ENCODE measurements around the gene NKTR.
A peak's percentile ranks its signal among the peaks of the same experiment; 100 is the strongest.

Gene NKTR

GRCh38 chr3:42665050-42665878, 64.8 kb downstream of the NKTR start:
- no peak for TF ChIP-seq CTCF (IDR thresholded peaks at IDR 0.05)
- Histone ChIP-seq H3K27me3 (no peaks in the 10 kb centered on the region), H3K36me3 (peaks cover 0 to 41% (median 9%) of the 10 kb centered on the region in 3 donors), H3K4me3 (no peak overlapping the region), H3K9me3 (no peaks in the 10 kb centered on the region), H3K27ac (peak overlapping the region; percentile 68 to 81), H3K4me1 (peaks cover 0 to 38% (median 26%) of the 10 kb centered on the region in 4 donors)
- intact Hi-C loops (cut with DNase I; ENCODE audit: low total_unique reads) = no loop called here
- peak in 1 of 2 donors; percentile 65 for DNase-seq

DNA sequence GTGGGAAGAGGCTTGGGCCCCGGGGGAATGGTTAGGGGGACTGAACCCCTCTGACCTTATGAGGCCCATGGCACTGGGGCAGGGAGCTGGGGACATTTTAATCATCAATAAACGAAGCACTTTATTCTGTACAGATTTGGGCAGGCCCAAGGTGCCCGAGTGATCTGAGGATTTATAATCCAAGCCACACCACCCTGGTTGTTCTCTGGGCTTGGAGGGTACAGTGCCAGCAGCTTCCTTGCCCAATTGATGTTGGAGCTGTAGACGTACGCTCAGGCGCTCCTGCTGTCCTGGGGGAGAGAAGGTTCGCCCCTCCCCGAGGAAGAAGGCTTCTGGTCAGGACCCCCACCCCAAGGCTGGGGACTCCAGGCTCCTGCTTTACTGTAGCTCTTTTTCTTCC, 65.5 kb downstream of the NKTR start:
- Histone ChIP-seq H3K4me1 (peaks cover 0 to 34% (median 25%) of the 10 kb centered on the region in 4 donors), H3K9me3 (no peaks in the 10 kb centered on the region), H3K27ac (peak overlapping the region; percentile 68 to 81), H3K4me3 (no peak overlapping the region), H3K27me3 (no peaks in the 10 kb centered on the region), H3K36me3 (peaks cover 0 to 33% (median 9%) of the 10 kb centered on the region in 3 donors)
- intact Hi-C loops (cut with DNase I; ENCODE audit: low total_unique reads) = no loop called here
- no peak for TF ChIP-seq CTCF (IDR thresholded peaks at IDR 0.05)
- DNase-seq = peak in 1 of 2 donors; percentile 68

DNA sequence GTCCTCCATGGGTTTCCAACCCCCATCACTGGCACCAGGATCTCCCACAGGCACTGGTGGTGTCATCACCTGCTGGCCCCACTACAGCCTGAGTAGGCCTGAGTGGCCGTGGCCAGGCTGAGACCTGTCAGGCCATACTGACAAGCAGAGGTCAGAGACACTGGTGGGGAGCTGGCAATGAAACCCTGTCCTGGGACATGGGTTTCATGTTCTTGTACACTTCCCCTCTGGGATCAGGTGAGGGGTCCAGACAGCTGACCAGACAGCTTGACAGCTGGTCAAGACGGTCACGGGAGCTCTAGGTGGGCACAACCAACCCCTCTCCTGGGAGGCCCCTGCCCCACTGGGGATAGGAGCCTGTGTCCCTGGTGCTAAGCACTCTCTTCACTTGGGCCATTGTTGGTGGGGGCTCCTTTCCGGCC, 66.1 kb downstream of the NKTR start:
- intact Hi-C loops (cut with DNase I; ENCODE audit: low total_unique reads) = no loop called here
- Histone ChIP-seq H3K4me1 (peaks cover 0 to 34% (median 25%) of the 10 kb centered on the region in 4 donors), H3K4me3 (no peak overlapping the region), H3K9me3 (no peaks in the 10 kb centered on the region), H3K36me3 (peaks cover 0 to 28% (median 9%) of the 10 kb centered on the region in 3 donors), H3K27me3 (no peaks in the 10 kb centered on the region), H3K27ac (peak overlapping the region; percentile 68 to 81)
- DNase-seq = no peak
- no peak for TF ChIP-seq CTCF (IDR thresholded peaks at IDR 0.05)

DNA sequence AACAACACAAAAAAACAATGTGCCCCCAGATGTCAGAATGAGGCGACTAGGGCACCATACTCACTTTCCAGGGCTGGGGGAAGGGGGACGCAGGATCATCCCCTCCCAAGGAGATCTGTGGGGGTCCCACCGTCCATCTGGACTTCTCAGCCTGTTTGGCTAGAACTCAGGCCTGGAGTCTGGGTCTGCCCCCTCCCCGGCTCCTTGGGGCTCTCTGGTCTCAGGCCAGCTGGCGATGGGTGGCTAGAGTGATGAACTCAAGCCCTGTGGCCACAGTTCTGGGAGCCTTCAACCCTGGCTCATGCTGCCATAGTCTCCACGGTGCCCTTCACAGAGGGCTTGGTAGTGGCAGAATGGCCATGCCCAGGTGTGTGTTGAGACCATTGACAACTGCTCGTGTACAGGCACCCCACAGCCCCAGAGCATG, 66.6 kb downstream of the NKTR start:
- Histone ChIP-seq H3K27me3 (no peaks in the 10 kb centered on the region), H3K27ac (peak overlapping the region; percentile 68 to 81), H3K9me3 (no peaks in the 10 kb centered on the region), H3K36me3 (peaks cover 0 to 24% (median 9%) of the 10 kb centered on the region in 3 donors), H3K4me3 (no peak overlapping the region), H3K4me1 (peaks cover 0 to 34% (median 25%) of the 10 kb centered on the region in 4 donors)
- intact Hi-C loops (cut with DNase I; ENCODE audit: low total_unique reads) = no loop called here
- DNase-seq = peak in 1 of 2 donors; percentile 65
- no peak for TF ChIP-seq CTCF (IDR thresholded peaks at IDR 0.05)

DNA sequence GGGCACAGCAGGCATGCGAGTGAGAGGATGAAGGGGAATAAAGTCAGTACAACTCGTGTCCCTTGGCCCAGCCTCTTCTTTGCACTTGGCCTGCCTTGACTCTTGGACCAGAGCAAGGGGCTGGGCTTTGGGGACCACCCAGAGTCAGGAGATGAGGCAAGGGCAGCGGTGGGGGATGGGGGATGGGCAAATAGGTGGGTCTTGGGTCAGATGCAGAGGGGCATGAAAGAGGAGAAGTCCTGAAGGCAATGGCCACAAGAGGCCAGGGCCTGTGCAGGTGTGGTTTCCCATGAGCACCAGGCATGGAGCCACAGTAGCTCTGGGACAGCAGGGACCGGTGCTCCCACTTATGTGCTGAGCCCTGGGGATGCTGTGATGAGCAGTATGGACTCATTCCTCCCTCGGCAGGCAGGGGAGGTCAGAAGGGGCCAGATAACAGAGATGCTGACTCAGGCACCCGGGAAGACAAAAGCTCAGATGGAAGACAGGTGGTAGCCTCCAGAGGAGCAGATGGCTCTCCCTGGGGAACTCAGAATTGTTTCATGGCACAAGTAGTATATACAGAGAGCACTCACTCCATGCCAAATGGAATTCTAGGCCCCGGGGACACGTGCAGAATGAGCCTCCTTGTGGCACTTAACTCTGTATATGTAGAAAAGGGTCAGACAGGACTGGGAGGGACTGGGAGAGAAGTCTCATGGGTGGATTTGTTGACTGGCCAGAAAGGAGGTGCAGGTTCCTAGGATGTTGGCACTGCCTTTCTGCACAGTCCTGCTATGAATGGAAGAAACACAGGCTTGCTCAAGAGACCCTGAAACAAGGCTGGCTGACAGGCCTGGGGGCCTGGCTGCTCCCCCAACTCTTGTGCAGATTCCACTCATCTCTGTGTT, 67.3 kb downstream of the NKTR start:
- TF ChIP-seq CTCF (IDR thresholded peaks at IDR 0.05) = no peak
- Histone ChIP-seq H3K36me3 (peaks cover 0 to 17% (median 8%) of the 10 kb centered on the region in 3 donors), H3K9me3 (no peaks in the 10 kb centered on the region), H3K4me3 (no peak overlapping the region), H3K27me3 (no peaks in the 10 kb centered on the region), H3K4me1 (peaks cover 0 to 34% (median 25%) of the 10 kb centered on the region in 4 donors), H3K27ac (peak overlapping the region in 1 of 2 donors; percentile 81)
- DNase-seq = peak in 1 of 2 donors; percentile 63
- intact Hi-C loops (cut with DNase I; ENCODE audit: low total_unique reads) = no loop called here

All from tibial artery (tissue), 4 donors.